GM23248 (cell line): Measurements from ENCODE around the gene SLC6A16. TPM values are rescaled to one million over a fixed set of nuclear protein-coding genes. Genes with fewer than 3 reads are reported as not detected.
"Not testable (repeated sequence)": the region's sequence is repeated elsewhere in the genome, so short reads cannot be mapped to it uniquely, and the experiment has no call there.

Experiments
- DNase-seq: peaks from one replicate; pipeline ENCODE4 v3.0.0-alpha.2; 2015
- H2AFZ ChIP-seq: fragments of 200-600 bp; sonication (generic); 2 replicates; pipeline ENCODE4 v1.6.1; 2016; ENCODE audit warnings: antibody characterized with exemption
- H3F3A ChIP-seq: fragments of 200-600 bp; sonication (generic); 2 replicates; pipeline ENCODE4 v1.6.1; 2016; ENCODE audit warnings: mild to moderate bottlenecking, antibody characterized with exemption, mixed run types; ENCODE audit not compliant: insufficient read depth
- H3K27ac ChIP-seq: fragments of 200-600 bp; sonication (generic); 2 replicates; pipeline ENCODE4 v1.5.1; 2016; ENCODE audit warnings: mild to moderate bottlenecking
- H3K27me3 ChIP-seq: fragments of 200-600 bp; sonication (generic); replicated peaks from 2 replicates; pipeline ENCODE4 v1.6.1; 2016; ENCODE audit warnings: mild to moderate bottlenecking; ENCODE audit not compliant: insufficient read depth
- H3K36me3 ChIP-seq: fragments of 200-600 bp; sonication (generic); 2 replicates; pipeline ENCODE4 v1.6.1; 2016; ENCODE audit warnings: low read depth, mild to moderate bottlenecking
- H3K4me1 ChIP-seq: fragments of 200-600 bp; sonication (generic); 2 replicates; pipeline ENCODE4 v1.6.1; 2016; ENCODE audit warnings: mild to moderate bottlenecking; ENCODE audit not compliant: insufficient read depth
- H3K4me2 ChIP-seq: fragments of 200-600 bp; sonication (generic); one replicate; pipeline ENCODE4 v1.6.1; 2016; ENCODE audit warnings: mild to moderate bottlenecking; ENCODE audit not compliant: unreplicated experiment
- H3K4me3 ChIP-seq: fragments of 200-600 bp; sonication (generic); 2 replicates; pipeline ENCODE4 v1.5.1; 2016; ENCODE audit warnings: mild to moderate bottlenecking
- H3K79me2 ChIP-seq: fragments of 200-600 bp; sonication (generic); 2 replicates; pipeline ENCODE4 v1.6.1; 2016; ENCODE audit warnings: mild to moderate bottlenecking; ENCODE audit not compliant: insufficient read depth
- H3K9ac ChIP-seq: fragments of 200-600 bp; sonication (generic); 2 replicates; pipeline ENCODE4 v1.6.1; 2016; ENCODE audit warnings: mild to moderate bottlenecking
- H3K9me2 ChIP-seq: fragments of 200-600 bp; sonication (generic); 2 replicates; pipeline ENCODE4 v1.6.1; 2016; ENCODE audit warnings: mixed run types, mild to moderate bottlenecking, moderate library complexity; ENCODE audit not compliant: insufficient read depth
- H3K9me3 ChIP-seq: fragments of 200-600 bp; sonication (generic); one replicate; pipeline ENCODE4 v1.6.1; 2017; ENCODE audit warnings: low read depth
- H4K20me1 ChIP-seq: fragments of 200-600 bp; sonication (generic); 2 replicates; pipeline ENCODE4 v1.6.0; 2016; ENCODE audit not compliant: insufficient read depth
- EZH2 ChIP-seq: fragments of 200-600 bp; sonication (generic); IDR thresholded peaks from 2 replicates; pipeline ENCODE4 v1.6.1; 2018; ENCODE audit warnings: antibody characterized with exemption, mild to moderate bottlenecking; ENCODE audit not compliant: insufficient read depth, poor library complexity, severe bottlenecking
- EZH2phosphoT487 ChIP-seq: fragments of 200-600 bp; sonication (generic); IDR thresholded peaks from 2 replicates; pipeline ENCODE4 v1.6.1; 2018; ENCODE audit warnings: antibody characterized with exemption, moderate library complexity, mild to moderate bottlenecking, low read depth; ENCODE audit not compliant: insufficient read depth
- WGBS, 2 experiments: methylation state at CpG; one replicate each; pipeline ENCODE4 v1.1.6; 2015 to 2017; ENCODE audit warnings: low lambda C conversion rate in 2 of 2, low coverage in 1 of 2; ENCODE audit errors: missing lambda C conversion rate in 2 of 2; 5-methylcytosine and 5-hydroxymethylcytosine counted together
- in situ Hi-C: fragments of 300-500 bp; cut with MboI; formaldehyde crosslinking; loops from 2 replicates; pipeline ENCODE4 v1.15.0; 2020
- polyA plus RNA-seq: library from polyadenylated mRNA; unstranded; fragments of >200 nt; fragmentation: Nextera tagmentation; extraction: Ambion mirVana; gene quantifications from 2 replicates; pipeline ENCODE4 v1.2.1, GENCODE V29; 2016
- total RNA-seq: library from RNA; depleted of rRNA; stranded (reverse); fragments of >200 nt; shearing (Covaris generic); gene quantifications from 2 replicates; pipeline ENCODE4 v1.2.3, GENCODE V29; 2014; rRNA removed

SLC6A16 gene
- total RNA-seq (0.51 TPM in 1 of 2 replicates, not detected in the other), polyA plus RNA-seq (0.40 TPM in 1 of 2 replicates, not detected in the other)

DNA sequence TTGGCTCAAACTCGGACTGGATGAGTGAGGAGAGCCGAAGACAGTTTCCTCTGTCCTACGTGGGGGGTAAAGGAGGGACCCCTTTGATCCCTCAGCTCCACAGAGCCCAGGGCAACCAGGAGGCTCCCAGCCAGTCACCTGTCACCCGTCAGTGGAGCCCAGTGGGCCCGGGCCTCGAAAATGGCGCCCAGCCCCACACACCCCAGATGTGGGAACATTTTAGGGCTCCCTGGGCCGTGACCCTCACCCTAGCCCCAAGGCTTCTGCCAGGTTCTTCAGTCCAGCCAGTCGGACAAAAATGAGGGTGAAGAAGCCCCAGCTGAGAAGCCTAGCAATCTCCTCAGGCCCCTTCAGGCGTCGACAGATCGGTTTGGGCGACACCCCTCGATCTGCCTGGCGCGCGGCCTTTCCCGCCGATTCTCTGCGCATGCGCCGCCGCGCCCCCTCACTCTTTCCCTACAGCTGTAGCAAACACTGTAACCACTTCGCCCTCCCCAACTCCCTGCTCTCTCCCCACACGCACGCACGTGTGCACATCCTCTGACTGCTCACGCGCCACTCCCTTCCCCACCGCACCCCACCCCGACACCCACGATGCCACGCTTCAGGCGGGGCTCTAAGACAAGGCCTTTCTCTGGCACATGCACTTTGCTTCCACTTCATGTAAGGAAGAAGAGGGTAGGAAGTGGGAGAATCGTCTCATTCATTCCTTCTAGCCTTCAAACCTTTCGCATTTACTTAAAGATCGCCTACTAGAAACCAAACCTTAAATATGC is at the start of gene SLC6A16:
SLC6A16 (minus strand) TSS at position 391 of the 776 bp plus-strand sequence. CDS start 13,844 bp downstream, outside the sequence.
- Histone ChIP-seq H3K4me1 (no peaks in the 10 kb centered on the region), H3F3A (no peaks in the 10 kb centered on the region), H3K36me3 (no peaks in the 10 kb centered on the region), H3K9me2 (no peaks in the 10 kb centered on the region), H3K27ac (no peak within 1 kb of the TSS), H4K20me1 (no peaks in the 10 kb centered on the region), H3K4me3 (no peak within 1 kb of the TSS), H3K4me2 (no peak within 1 kb of the TSS), H2AFZ (no peak within 1 kb of the TSS), H3K27me3 (no peaks in the 10 kb centered on the region), H3K9me3 (no peaks in the 10 kb centered on the region), H3K9ac (no peak within 1 kb of the TSS), H3K79me2 (no peaks in the 10 kb centered on the region)
- in situ Hi-C loops, result no loop called here
- TF ChIP-seq EZH2phosphoT487 (no peak), EZH2 (no peak)
- 82 to 88% methylated on average over 29 to 37 of the region's 38 CpGs for WGBS, 2 experiments
- DNase-seq, result no peak

DNA sequence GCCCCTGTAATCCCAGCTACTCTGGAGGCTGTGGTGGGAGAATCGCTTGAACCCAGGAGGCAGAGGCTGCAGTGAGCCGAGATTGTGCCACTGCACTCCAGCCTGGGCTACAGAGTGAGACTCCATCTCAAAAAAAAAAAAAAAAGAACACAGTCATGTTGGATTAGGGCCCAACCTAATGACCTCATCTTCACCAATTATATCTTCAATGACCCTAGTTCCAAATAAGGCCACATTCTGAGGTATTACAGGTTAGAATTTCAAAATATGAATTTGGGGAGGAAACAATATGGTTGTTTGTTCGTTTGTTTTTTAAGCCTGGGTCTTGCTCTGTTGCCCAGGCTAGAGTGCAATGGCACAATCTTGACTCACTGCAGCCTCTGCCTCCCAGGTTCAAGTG is 48.2 kb upstream of the SLC6A16 start:
- H3K9ac ChIP-seq, H3K9me2 ChIP-seq, H3K4me3 ChIP-seq, H3K79me2 ChIP-seq, H3K4me1 ChIP-seq, H3K36me3 ChIP-seq, H3F3A ChIP-seq, H3K27me3 ChIP-seq, DNase-seq, H3K27ac ChIP-seq, H4K20me1 ChIP-seq, H3K4me2 ChIP-seq, in situ Hi-C loops, H2AFZ ChIP-seq, H3K9me3 ChIP-seq: not testable (repeated sequence)
- 31 to 39% methylated on average over 3 of the region's 3 CpGs for WGBS, 2 experiments

DNA sequence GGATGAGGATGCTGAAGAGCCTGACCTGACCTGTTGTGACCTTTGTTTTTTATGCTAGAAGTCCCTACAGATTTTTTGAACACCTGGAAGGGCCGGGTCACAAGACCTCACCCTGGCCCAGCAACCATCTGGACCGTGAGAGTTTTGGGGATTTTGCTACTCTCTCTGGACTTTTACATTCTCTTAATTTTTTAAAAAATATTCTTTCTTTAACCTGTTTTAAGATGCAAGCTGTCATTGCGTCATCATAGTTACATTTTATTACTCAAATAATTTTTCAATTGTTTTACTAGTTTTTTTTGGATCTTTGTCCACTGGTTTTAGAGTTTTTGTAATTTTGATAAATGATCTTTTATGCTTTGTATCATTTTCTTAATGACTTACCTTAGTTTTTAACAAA is 46.2 kb upstream of the SLC6A16 start:
- Histone ChIP-seq H3K27ac (no peak overlapping the region), H3K79me2 (no peaks in the 10 kb centered on the region), H3K9ac (no peak overlapping the region), H3K4me2 (no peak overlapping the region), H3K9me2 (no peaks in the 10 kb centered on the region), H2AFZ (no peak overlapping the region), H4K20me1 (no peaks in the 10 kb centered on the region), H3K9me3 (no peaks in the 10 kb centered on the region), H3K4me1 (no peaks in the 10 kb centered on the region), H3K27me3 (no peaks in the 10 kb centered on the region; the same call in none of the 2 replicates), H3K4me3 (no peak overlapping the region), H3K36me3 (no peaks in the 10 kb centered on the region), H3F3A (no peaks in the 10 kb centered on the region)
- TF ChIP-seq EZH2 (no peak), EZH2phosphoT487 (no peak)
- in situ Hi-C loops, result no loop called here
- WGBS, 2 experiments, result 50 to 56% methylated on average over 3 of the region's 3 CpGs
- DNase-seq, result no peak

DNA sequence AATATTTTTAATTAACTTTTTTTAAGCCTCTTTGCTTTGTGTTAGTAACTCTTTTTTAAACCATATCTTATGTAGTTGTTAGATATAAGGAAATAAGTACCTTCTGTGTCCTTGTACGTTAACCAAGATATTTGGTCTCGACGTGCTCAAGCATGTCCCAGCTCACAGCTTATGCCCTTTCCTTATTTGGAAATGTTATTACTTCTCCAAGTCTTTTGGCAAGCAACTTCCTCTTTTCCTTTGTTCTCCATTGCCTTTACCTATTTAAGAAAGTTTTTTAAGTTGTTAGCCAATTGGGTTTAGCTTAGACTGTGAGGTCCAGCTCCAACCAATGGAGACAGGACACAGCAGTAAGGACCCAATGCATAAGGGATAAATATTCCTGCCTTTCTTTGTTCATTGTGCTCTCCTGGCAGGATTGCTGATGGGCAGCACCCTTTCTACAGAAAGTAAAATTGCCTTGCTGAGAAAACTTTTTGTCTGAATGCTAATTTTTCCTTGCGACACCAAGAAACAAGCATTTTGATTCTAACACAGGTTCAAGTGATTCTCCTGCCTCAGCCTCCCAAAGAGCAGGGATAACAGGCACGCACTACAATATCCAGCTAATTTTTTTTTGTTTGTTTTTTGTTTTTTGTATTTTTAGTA is 43.8 kb upstream of the SLC6A16 start:
- WGBS, 2 experiments, result 70 to 73% methylated on average over 5 of the region's 5 CpGs

More for the DNA sequence above, 43.8 kb upstream of the SLC6A16 start:
- no peaks in the 10 kb centered on the region; the same call in none of the 2 replicates for H3K27me3 ChIP-seq
- H2AFZ ChIP-seq, result no peak overlapping the region
- H3K4me1 ChIP-seq, result no peaks in the 10 kb centered on the region
- no peaks in the 10 kb centered on the region for H3K79me2 ChIP-seq
- no peaks in the 10 kb centered on the region for H3F3A ChIP-seq
- no peaks in the 10 kb centered on the region for H3K36me3 ChIP-seq
- no peak overlapping the region for H3K4me2 ChIP-seq
- no peak overlapping the region for H3K27ac ChIP-seq
- no peaks in the 10 kb centered on the region for H3K9me3 ChIP-seq
- TF ChIP-seq EZH2, result no peak
- TF ChIP-seq EZH2phosphoT487, result no peak
- H4K20me1 ChIP-seq, result no peaks in the 10 kb centered on the region
- no peak for DNase-seq
- no peaks in the 10 kb centered on the region for H3K9me2 ChIP-seq
- no peak overlapping the region for H3K9ac ChIP-seq
- in situ Hi-C loops, result no loop called here
- H3K4me3 ChIP-seq, result no peak overlapping the region
